D721Med (cell line): ENCODE data around the gene GIPC3.

Experiments used
- DNase-seq: peaks from one replicate; pipeline ENCODE4 v3.0.0; 2011; ENCODE audit warnings: low spot score; ENCODE audit not compliant: insufficient read length
- FAIRE-seq: peaks from 2 replicates; lab custom pipeline; 2011; peaks lifted over from hg19 to GRCh38; lab: Jason Lieb, UNC
- TF ChIP-seq, protein P1 (sequence below): IDR thresholded peaks from 2 replicates; pipeline ENCODE4 v1.5.1; 2012; ENCODE audit warnings: mild to moderate bottlenecking, control low read depth; ENCODE audit not compliant: insufficient read depth; ENCODE audit errors: missing control alignments

GIPC3 gene

DNA sequence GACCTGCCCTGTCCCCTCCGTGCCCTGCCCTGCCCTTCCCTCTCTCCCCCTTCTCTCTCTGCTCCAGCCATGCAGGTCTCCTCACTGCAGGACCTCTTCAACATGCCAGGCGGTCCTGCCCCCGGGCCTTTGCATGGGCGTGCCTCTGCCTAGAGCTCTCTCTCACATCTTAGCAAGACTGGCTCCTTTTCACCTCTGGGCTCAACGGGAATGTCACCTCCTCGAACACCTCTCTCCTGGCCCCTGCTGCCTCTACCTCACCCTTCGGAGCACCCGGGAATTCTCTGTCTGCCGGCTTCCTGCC is 33.5 kb upstream of the GIPC3 start:
- TF ChIP-seq, protein P1, sequence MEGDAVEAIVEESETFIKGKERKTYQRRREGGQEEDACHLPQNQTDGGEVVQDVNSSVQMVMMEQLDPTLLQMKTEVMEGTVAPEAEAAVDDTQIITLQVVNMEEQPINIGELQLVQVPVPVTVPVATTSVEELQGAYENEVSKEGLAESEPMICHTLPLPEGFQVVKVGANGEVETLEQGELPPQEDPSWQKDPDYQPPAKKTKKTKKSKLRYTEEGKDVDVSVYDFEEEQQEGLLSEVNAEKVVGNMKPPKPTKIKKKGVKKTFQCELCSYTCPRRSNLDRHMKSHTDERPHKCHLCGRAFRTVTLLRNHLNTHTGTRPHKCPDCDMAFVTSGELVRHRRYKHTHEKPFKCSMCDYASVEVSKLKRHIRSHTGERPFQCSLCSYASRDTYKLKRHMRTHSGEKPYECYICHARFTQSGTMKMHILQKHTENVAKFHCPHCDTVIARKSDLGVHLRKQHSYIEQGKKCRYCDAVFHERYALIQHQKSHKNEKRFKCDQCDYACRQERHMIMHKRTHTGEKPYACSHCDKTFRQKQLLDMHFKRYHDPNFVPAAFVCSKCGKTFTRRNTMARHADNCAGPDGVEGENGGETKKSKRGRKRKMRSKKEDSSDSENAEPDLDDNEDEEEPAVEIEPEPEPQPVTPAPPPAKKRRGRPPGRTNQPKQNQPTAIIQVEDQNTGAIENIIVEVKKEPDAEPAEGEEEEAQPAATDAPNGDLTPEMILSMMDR: no peak
- no peak for FAIRE-seq
- no peak for DNase-seq

DNA sequence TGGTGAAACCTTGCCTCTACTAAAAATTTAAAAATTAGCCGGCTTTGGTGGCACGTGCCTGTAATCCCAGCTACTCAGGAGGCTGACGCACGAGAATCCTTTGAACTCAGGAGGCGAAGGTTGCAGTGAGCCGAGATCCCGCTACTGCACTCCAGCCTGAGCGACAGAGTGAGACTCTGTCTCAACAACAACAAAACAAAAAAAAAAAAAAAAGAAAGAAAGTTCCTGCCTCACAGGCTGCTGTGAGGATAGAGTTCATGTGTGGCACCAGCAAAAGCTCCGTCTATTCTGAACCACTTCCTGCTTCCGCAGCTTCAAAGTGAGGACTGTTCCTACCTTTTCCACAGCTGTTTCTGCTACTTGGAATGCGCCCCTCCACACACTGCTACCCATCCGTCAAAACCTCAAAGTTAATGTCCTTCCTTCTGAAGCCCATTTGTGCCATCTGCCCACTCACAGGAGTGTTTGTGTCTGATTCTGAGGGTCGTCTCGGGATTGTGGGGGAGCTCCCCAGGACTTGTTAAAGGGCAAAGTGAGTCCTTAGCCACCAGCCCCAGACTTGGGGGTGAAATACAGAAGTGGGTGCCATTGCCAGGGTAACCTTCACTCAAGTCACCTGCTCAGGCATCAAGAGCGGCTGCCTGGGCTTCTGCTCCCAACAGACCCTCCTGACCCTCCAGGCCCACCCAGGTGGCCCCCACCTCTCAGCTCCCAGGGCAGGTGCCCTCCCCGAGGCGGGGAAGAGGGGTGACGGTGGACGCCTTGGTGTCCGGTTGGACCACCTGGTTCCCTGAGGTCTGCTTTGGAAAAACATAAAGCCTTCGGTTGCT is 30.8 kb upstream of the GIPC3 start:
- DNase-seq (no peak), FAIRE-seq (no peak)
- TF ChIP-seq, protein P1: no peak

GRCh38 chr19:3555653-3556422 is 29.4 kb upstream of the GIPC3 start:
- FAIRE-seq (no peak), DNase-seq (no peak)
- TF ChIP-seq, protein P1: no peak

DNA sequence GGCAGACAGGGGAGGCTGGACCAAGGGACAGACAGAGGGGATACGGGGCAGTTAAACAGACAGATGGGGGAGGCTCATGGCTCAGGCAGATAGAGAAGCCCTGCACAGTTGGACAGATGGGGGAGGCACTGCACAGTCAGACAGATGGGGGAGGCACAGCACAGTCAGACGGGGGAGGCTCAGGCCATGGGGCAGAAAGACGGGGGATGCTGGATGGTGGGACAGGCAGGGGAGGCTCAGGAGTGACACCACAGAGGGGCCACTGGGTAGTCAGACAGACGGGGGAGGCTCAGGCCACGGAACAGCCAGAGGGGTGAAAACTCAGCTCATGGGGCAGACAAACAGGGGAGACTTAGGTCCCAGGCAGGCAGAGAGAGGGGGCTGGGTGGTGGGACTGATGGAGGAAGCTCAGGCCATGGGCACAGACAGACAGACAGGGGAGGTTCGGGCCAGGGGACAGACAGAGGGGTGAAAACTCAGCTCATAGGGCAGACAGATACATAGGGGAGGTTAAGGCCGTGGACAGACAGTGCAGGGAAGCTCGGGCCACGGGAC is 28.8 kb upstream of the GIPC3 start:
- TF ChIP-seq, protein P1: no peak
- DNase-seq: no peak
- FAIRE-seq: no peak

DNA sequence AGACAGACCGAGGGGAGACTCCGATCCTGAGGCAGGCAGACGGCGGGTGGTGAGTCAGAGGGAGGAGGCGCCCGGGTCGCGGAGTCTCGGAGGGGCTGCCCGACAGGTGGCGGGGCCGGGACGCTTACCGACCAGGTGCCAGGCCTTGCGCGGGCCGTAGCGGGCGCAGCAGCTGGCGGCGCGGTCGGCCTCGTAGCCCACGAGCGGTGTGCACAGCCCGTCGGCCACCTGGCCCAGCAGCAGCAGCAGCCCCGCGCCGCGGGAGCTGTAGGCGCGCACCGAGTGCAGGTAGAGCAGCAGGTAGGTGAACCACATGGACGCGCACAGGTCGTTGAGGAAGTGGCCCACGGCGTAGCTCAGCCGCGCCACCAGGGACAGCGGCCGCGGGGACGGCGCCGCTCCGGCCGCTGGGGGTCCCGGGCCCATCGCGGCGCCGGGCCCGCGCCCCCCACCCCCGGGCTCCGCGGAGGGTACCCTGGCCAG is 28.3 kb upstream of the GIPC3 start:
- TF ChIP-seq, protein P1: no peak
- DNase-seq (no peak), FAIRE-seq (no peak)

DNA sequence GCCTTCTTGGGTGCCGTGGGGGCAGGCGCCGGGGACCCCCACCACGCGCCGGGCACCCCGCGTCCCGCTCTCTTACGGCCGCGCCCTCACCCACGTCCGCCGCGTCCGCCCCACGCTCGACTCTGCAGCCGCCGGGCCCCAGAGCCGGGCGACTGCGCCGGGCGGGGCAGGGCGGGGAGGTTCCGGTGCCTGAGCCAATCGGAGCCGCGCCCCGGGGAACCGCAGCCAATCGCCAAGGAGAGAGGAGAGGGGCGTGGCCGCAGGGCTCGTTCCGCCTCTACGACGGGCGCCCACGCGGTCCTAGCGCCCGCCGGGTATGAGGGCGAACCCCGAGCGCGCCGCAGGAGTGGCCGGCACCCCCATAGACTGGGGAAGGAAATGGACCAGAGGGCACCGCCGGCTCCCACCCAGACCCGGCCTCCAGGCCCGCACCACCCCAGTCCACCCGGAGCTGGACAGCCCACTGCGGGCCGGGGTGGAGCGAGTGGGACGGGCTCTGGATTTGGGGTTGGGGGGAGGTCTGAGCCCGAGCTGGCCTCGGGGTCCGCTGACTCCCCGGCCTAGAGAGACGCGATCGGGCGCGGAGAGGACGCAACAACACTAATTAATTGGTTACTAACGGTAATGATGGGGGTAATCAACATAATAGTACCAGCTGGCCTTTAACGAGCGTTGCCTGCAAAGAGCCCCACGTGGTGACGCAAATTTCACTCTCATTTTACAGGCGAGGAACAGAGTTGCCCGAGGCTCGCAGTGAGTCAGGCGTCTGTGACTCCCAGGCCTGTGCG is 27.6 kb upstream of the GIPC3 start, which contains the start of gene MFSD12:
TSS of gene MFSD12 (minus strand) at position 126 of the 788 bp plus-strand sequence. CDS start 183 bp downstream, outside the sequence.
- TF ChIP-seq, protein P1: no peak
- DNase-seq (peak; percentile 100), FAIRE-seq (no peak)
